Neural progenitor cell (in vitro differentiated cells): ENCODE measurements around the gene INVS. TPM values are rescaled to one million over a fixed set of nuclear protein-coding genes. Genes with fewer than 3 reads are reported as not detected.
"Not testable (repeated sequence)": the region's sequence is repeated elsewhere in the genome, so short reads cannot be mapped to it uniquely, and the experiment has no call there.

Experiments used
- DNase-seq: peaks from one replicate; pipeline ENCODE4 v3.0.0-alpha.2; 2016; ENCODE audit warnings: low spot score
- H2AFZ ChIP-seq: fragments of 200-600 bp; sonication (generic); replicated peaks from 2 replicates; pipeline ENCODE4 v1.6.1; 2016; ENCODE audit warnings: antibody characterized with exemption
- H3F3A ChIP-seq: fragments of 200-600 bp; sonication (generic); 2 replicates; pipeline ENCODE4 v1.6.1; 2016; ENCODE audit warnings: antibody characterized with exemption, low read depth
- H3K27ac ChIP-seq: fragments of 200-600 bp; sonication (generic); 2 replicates; pipeline ENCODE4 v1.5.1; 2016; ENCODE audit warnings: mild to moderate bottlenecking
- H3K27me3 ChIP-seq: fragments of 200-600 bp; sonication (generic); 2 replicates; pipeline ENCODE4 v1.6.1; 2016; ENCODE audit warnings: mild to moderate bottlenecking, moderate library complexity
- H3K36me3 ChIP-seq: fragments of 200-600 bp; sonication (generic); 2 replicates; pipeline ENCODE4 v1.5.1; 2016
- H3K4me1 ChIP-seq: fragments of 200-600 bp; sonication (generic); 2 replicates; pipeline ENCODE4 v1.6.1; 2016; ENCODE audit warnings: mixed run types
- H3K4me2 ChIP-seq: fragments of 200-600 bp; sonication (generic); 2 replicates; pipeline ENCODE4 v1.6.1; 2016
- H3K4me3 ChIP-seq: fragments of 200-600 bp; sonication (generic); 2 replicates; pipeline ENCODE4 v1.5.1; 2016
- H3K79me2 ChIP-seq: fragments of 200-600 bp; sonication (generic); 2 replicates; pipeline ENCODE4 v1.6.1; 2016; ENCODE audit warnings: low read depth
- H3K9ac ChIP-seq: fragments of 200-600 bp; sonication (generic); 2 replicates; pipeline ENCODE4 v1.6.1; 2016
- H3K9me3 ChIP-seq: fragments of 200-600 bp; sonication (generic); 2 replicates; pipeline ENCODE4 v1.5.1; 2016; ENCODE audit warnings: low read depth
- H4K20me1 ChIP-seq: fragments of 200-600 bp; sonication (generic); 2 replicates; pipeline ENCODE4 v1.6.1; 2016; ENCODE audit warnings: low read depth
- H3K27ac Mint-ChIP-seq: 3 replicates; pipeline ENCODE4 v1.8.0; 2021; ENCODE audit warnings: mixed read lengths
- H3K27me3 Mint-ChIP-seq: 2 replicates; pipeline ENCODE4 v1.8.0; 2022; ENCODE audit warnings: low read depth, mild to moderate bottlenecking, inconsistent platforms, moderate library complexity, mixed read lengths; ENCODE audit not compliant: insufficient read depth
- H3K36me3 Mint-ChIP-seq: 3 replicates; pipeline ENCODE4 v1.8.0; 2021; ENCODE audit warnings: mixed read lengths
- H3K4me1 Mint-ChIP-seq: 3 replicates; pipeline ENCODE4 v1.8.0; 2021; ENCODE audit warnings: mixed read lengths
- H3K4me3 Mint-ChIP-seq: 3 replicates; pipeline ENCODE4 v1.8.0; 2021; ENCODE audit warnings: mild to moderate bottlenecking, moderate library complexity, mixed read lengths
- H3K9me3 Mint-ChIP-seq: 3 replicates; pipeline ENCODE4 v1.8.0; 2020; ENCODE audit warnings: mixed read lengths
- CTCF ChIP-seq: fragments of 200-600 bp; sonication (generic); IDR thresholded peaks from 2 replicates; pipeline ENCODE4 v1.5.1; 2017; ENCODE audit warnings: antibody characterized with exemption, mild to moderate bottlenecking
- EZH2 ChIP-seq: fragments of 200-600 bp; sonication (generic); IDR thresholded peaks from 2 replicates; pipeline ENCODE4 v1.6.1; 2017; ENCODE audit warnings: antibody characterized with exemption, mild to moderate bottlenecking, moderate library complexity
- EZH2phosphoT487 ChIP-seq: fragments of 200-600 bp; sonication (generic); IDR thresholded peaks from 2 replicates; pipeline ENCODE4 v1.6.1; 2017; ENCODE audit warnings: antibody characterized with exemption
- total RNA-seq: library from RNA; depleted of rRNA; stranded (reverse); fragments of >200 nt; gene quantifications from 2 replicates; pipeline ENCODE4 v1.2.3, GENCODE V29; 2015; ENCODE audit warnings: low replicate concordance

INVS gene
- total RNA-seq, 1 donor from 2014 or later: 29.2 TPM

GRCh38 chr9:100056561-100056960 lies 42.5 kb upstream of the INVS start:
- Histone ChIP-seq H3K36me3 (no peaks in the 10 kb centered on the region), H3K4me1 (no peaks in the 10 kb centered on the region), H4K20me1 (no peaks in the 10 kb centered on the region), H3K27ac (no peak overlapping the region), H2AFZ (no peak overlapping the region), H3K4me2 (no peak overlapping the region), H3K27me3 (no peaks in the 10 kb centered on the region), H3F3A (no peaks in the 10 kb centered on the region), H3K4me3 (no peak overlapping the region), H3K9ac (no peak overlapping the region), H3K9me3 (no peaks in the 10 kb centered on the region), H3K79me2 (no peaks in the 10 kb centered on the region)
- TF ChIP-seq CTCF: no peak
- TF ChIP-seq EZH2phosphoT487: no peak
- TF ChIP-seq EZH2: no peak
- Mint-ChIP-seq H3K9me3 (no peaks in the 10 kb centered on the region), H3K4me1 (no peaks in the 10 kb centered on the region), H3K27ac (no peak overlapping the region), H3K36me3 (peaks cover 3% of the 10 kb centered on the region), H3K4me3 (no peak overlapping the region), H3K27me3 (no peaks in the 10 kb centered on the region)
- no peak for DNase-seq

DNA sequence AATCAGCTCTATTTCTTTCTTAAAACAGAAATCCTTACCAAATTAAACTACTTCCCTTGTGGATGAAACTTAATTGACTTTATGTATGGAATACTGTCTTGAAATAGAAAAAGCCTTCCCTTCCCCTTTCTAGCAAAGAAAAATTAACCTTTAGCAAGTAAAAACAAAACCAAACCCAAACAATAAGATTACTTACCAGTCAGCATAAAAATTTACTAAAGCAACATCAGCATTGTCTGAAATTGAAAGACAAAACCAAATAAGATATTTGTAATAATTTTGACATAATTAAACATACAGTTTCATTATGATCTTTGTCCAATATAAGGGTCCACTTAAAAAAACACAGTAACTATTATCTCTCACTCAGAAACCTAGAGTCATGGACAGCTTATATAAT lies 41.4 kb upstream of the INVS start:
- Histone ChIP-seq H3K9me3 (no peaks in the 10 kb centered on the region), H2AFZ (no peak overlapping the region), H3K4me1 (no peaks in the 10 kb centered on the region), H3K4me3 (no peak overlapping the region), H3K4me2 (no peak overlapping the region), H3K27me3 (no peaks in the 10 kb centered on the region), H3K27ac (no peak overlapping the region), H3F3A (no peaks in the 10 kb centered on the region), H3K9ac (peak overlapping the region; percentile 18), H3K36me3 (no peaks in the 10 kb centered on the region), H4K20me1 (no peaks in the 10 kb centered on the region), H3K79me2 (no peaks in the 10 kb centered on the region)
- DNase-seq: no peak
- no peaks in the 10 kb centered on the region for H3K4me1 Mint-ChIP-seq
- H3K36me3 Mint-ChIP-seq: peaks cover 2% of the 10 kb centered on the region
- no peak overlapping the region for H3K27ac Mint-ChIP-seq
- H3K27me3 Mint-ChIP-seq: no peaks in the 10 kb centered on the region
- H3K9me3 Mint-ChIP-seq: no peaks in the 10 kb centered on the region
- no peak overlapping the region for H3K4me3 Mint-ChIP-seq
- TF ChIP-seq EZH2 (no peak), CTCF (no peak), EZH2phosphoT487 (no peak)

DNA sequence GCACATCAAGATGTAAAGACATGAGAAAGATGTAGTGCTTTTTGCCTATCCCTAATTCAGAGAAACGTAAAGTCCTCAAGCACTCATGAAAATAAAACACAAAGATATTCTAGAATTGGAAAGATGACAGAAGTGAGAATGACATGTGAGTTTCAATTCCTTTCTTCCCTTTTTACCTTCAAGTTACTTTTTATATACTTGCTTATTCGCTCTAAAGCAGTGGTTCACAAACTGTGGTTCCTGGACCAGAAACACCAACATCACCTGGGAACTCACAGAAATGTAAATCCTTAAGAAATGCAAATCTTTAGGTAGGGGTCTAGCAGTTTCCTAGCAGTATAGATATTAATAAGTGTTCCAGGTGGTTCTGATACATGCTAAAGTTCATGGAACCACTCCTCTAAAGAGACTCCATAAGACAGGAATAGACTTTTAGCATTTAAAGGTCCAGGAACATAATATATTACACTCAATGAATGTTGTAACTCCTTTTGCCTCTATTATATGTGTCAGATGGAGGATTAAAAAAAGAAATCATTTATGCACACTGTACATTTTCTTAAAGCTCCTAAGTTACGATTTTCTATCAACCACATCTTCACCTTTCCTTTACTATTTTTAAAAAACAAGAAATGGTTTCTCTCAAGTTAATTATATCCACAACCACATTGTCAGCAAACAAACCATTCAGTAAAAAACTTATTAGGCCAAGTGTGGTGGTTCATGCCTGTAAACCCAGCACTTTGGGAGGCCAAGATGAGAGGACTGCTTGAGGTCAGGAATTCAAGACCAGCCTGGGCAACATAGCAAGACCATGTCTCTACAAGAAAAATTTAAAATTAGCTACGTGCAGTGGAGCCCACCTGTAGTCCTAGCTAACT lies 40.1 kb upstream of the INVS start:
- no peaks in the 10 kb centered on the region for H4K20me1 ChIP-seq
- no peak for DNase-seq
- no peaks in the 10 kb centered on the region for H3K27me3 ChIP-seq
- H3K36me3 ChIP-seq: no peaks in the 10 kb centered on the region
- Mint-ChIP-seq H3K4me3 (no peak overlapping the region), H3K27me3 (no peaks in the 10 kb centered on the region), H3K27ac (no peak overlapping the region), H3K9me3 (no peaks in the 10 kb centered on the region), H3K36me3 (peaks cover 2% of the 10 kb centered on the region), H3K4me1 (no peaks in the 10 kb centered on the region)
- H3K4me1 ChIP-seq: no peaks in the 10 kb centered on the region
- H3K27ac ChIP-seq: no peak overlapping the region
- no peaks in the 10 kb centered on the region for H3F3A ChIP-seq
- H3K4me3 ChIP-seq: no peak overlapping the region
- no peak overlapping the region for H3K4me2 ChIP-seq
- H3K9ac ChIP-seq: no peak overlapping the region
- no peak overlapping the region for H2AFZ ChIP-seq
- TF ChIP-seq EZH2: no peak
- no peak for TF ChIP-seq EZH2phosphoT487
- no peaks in the 10 kb centered on the region for H3K79me2 ChIP-seq
- no peaks in the 10 kb centered on the region for H3K9me3 ChIP-seq

DNA sequence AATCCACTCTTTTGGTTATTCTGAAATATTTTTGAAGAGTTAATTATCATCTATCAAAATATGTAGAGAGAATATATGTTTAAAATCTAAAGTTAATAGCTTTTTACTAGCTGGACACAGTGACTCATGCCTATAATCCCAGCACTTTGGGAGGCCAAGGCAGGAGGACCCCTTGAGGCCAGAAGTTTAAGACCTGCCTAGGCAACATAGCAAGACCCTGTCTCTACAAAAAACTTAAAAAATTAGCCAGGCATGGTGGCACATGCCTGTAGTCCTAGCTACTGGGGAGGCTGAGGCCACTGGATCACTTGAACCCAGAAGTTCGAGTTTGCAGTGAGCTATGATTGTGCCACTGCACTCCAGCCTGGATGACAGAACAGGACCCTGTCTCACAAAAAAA lies 36.4 kb upstream of the INVS start:
- not testable (repeated sequence) for H3K4me1 Mint-ChIP-seq, H3F3A ChIP-seq, H3K27ac ChIP-seq, H3K4me3 Mint-ChIP-seq, H3K27me3 Mint-ChIP-seq, H4K20me1 ChIP-seq, H3K36me3 Mint-ChIP-seq, H3K27ac Mint-ChIP-seq, DNase-seq, H3K4me3 ChIP-seq, H3K9ac ChIP-seq, H3K9me3 ChIP-seq, H3K4me2 ChIP-seq, H2AFZ ChIP-seq, H3K27me3 ChIP-seq, H3K79me2 ChIP-seq, H3K36me3 ChIP-seq, H3K4me1 ChIP-seq
- peaks cover 11% of the 10 kb centered on the region for H3K9me3 Mint-ChIP-seq
